ENCODE results near the gene AJAP1. TPM values are rescaled to one million over a fixed set of nuclear protein-coding genes. Genes with fewer than 3 reads are reported as not detected.

Gene AJAP1
- total and polyA plus RNA-seq, 2 of the 8 experiments (the other 6 are each of a cell fraction or from before 2014, with no cell fraction given), result 1.9 to 6.2 TPM

GRCh38 chr1:4749406-4749805 is 95.0 kb downstream of the AJAP1 start (continued):
- TF ChIP-seq CHD7 (IDR thresholded peaks at IDR 0.05; ENCODE audit: insufficient replicate concordance, low read length) (no peak), E2F6 (IDR thresholded peaks at IDR 0.05) (no peak), HDAC6 (IDR thresholded peaks at IDR 0.05; ENCODE audit: low read depth, low read length) (no peak), RXRA (IDR thresholded peaks at IDR 0.05; ENCODE audit: insufficient read depth, low read depth, low read length) (no peak), GABPA (IDR thresholded peaks at IDR 0.05; ENCODE audit: borderline replicate concordance, insufficient read depth, low read length) (no peak), TBP (IDR thresholded peaks at IDR 0.05; ENCODE audit: low read depth, low read length) (no peak), SRF (IDR thresholded peaks at IDR 0.05; ENCODE audit: low read depth, low read length) (no peak), POLR2AphosphoS5 (IDR thresholded peaks at IDR 0.05; ENCODE audit: low read depth, low read length) (no peak)

Measured in H1 (cell line).